PC-9 (cell line): ENCODE results near the gene USH2A. TPM values are rescaled to one million over a fixed set of nuclear protein-coding genes. Genes with fewer than 3 reads are reported as not detected.

Source experiments
- BruUV-seq: library from RNA; stranded (reverse); fragments of 400-500 nt; replicated peaks from 2 replicates; lab custom pipeline; 2021; lab: Mats Ljungman, UMichigan
- CTCF ChIA-PET: fragments of 300-600 bp; sonication (Branson Sonifier 250); formaldehyde crosslinking; loops from one replicate; lab custom pipeline; 2022; ENCODE audit warnings: antibody characterized with exemption; lab: Charles Lee
- POLR2A ChIA-PET: fragments of 300-600 bp; sonication (Branson Sonifier 250); formaldehyde crosslinking; loops from one replicate; lab custom pipeline; 2022; ENCODE audit warnings: antibody characterized with exemption; ENCODE audit not compliant: unreplicated experiment; lab: Charles Lee
- DNase-seq, 2 experiments: peaks; one replicate each; pipeline versions ENCODE4 v3.0.0 to v3.0.0-alpha.2; 2015 to 2022; ENCODE audit warnings: mixed read lengths in 1 of 2
- H2AFZ ChIP-seq: fragments of 200-600 bp; sonication (generic); 2 replicates; pipeline ENCODE4 v1.8.1; 2017; ENCODE audit warnings: antibody characterized with exemption
- H3F3A ChIP-seq: fragments of 200-600 bp; sonication (generic); 2 replicates; pipeline ENCODE4 v1.8.1; 2017; ENCODE audit warnings: antibody characterized with exemption, mild to moderate bottlenecking, low read depth; ENCODE audit not compliant: insufficient read depth
- H3K27ac ChIP-seq: fragments of 200-600 bp; sonication (generic); 2 replicates; pipeline ENCODE4 v1.6.1; 2016; ENCODE audit warnings: mixed run types
- H3K27me3 ChIP-seq: fragments of 200-600 bp; sonication (generic); 2 replicates; pipeline ENCODE4 v1.6.1; 2016; ENCODE audit warnings: low read depth, mixed run types; ENCODE audit not compliant: insufficient read depth
- H3K36me3 ChIP-seq: fragments of 200-600 bp; sonication (generic); 2 replicates; pipeline ENCODE4 v1.6.1; 2016; ENCODE audit warnings: low read depth, mixed run types
- H3K4me1 ChIP-seq: fragments of 200-600 bp; sonication (generic); replicated peaks from 2 replicates; pipeline ENCODE4 v1.6.1; 2016; ENCODE audit warnings: mixed run types; ENCODE audit not compliant: insufficient read depth
- H3K4me2 ChIP-seq: fragments of 200-600 bp; sonication (generic); 2 replicates; pipeline ENCODE4 v1.6.1; 2017; ENCODE audit warnings: mixed run types
- H3K4me3 ChIP-seq: fragments of 200-600 bp; sonication (generic); 2 replicates; pipeline ENCODE4 v1.6.1; 2016; ENCODE audit warnings: mixed run types
- H3K79me2 ChIP-seq: fragments of 200-600 bp; sonication (generic); 2 replicates; pipeline ENCODE4 v1.6.1; 2017; ENCODE audit warnings: low read depth, mixed run types
- H3K9me2 ChIP-seq: fragments of 200-600 bp; sonication (generic); 2 replicates; pipeline ENCODE4 v1.8.1; 2017; ENCODE audit warnings: mild to moderate bottlenecking; ENCODE audit not compliant: insufficient read depth
- H3K9me3 ChIP-seq: fragments of 200-600 bp; sonication (generic); 2 replicates; pipeline ENCODE4 v1.8.1; 2016; ENCODE audit warnings: low read depth; ENCODE audit not compliant: insufficient read depth
- H4K20me1 ChIP-seq: fragments of 200-600 bp; sonication (generic); 2 replicates; pipeline ENCODE4 v1.8.1; 2017; ENCODE audit not compliant: insufficient read depth
- CTCF ChIP-seq: fragments of 200-600 bp; sonication (generic); conservative IDR thresholded peaks from 2 replicates; pipeline ENCODE4 v1.6.1; 2017; ENCODE audit warnings: mixed run types, antibody characterized with exemption, mild to moderate bottlenecking, moderate library complexity
- EZH2 ChIP-seq: fragments of 200-600 bp; sonication (generic); IDR thresholded peaks from 2 replicates; pipeline ENCODE4 v1.8.0; 2017; ENCODE audit warnings: antibody characterized with exemption, low read depth
- intact Hi-C: fragments of 100-400 bp; cut with micrococcal nuclease; formaldehyde crosslinking; loops from one replicate; pipeline ENCODE4 v1.10.0; 2022; ENCODE audit not compliant: unreplicated experiment
- total RNA-seq: library from RNA; stranded (reverse); gene quantifications from 2 replicates; pipeline ENCODE4 v1.2.3, GENCODE V29; 2021

Gene USH2A
- total RNA-seq, 1 experiment from 2014 or later, result not detected

- H3K9me2 ChIP-seq, result no peaks in the 10 kb centered on the region
- no peaks in the 10 kb centered on the region for H3K79me2 ChIP-seq
- H3K4me2 ChIP-seq, result no peak overlapping the region
- ChIA-PET CTCF (no interaction called here), POLR2A (no interaction called here)
- H3K4me1 ChIP-seq, result no peaks in the 10 kb centered on the region
- H3F3A ChIP-seq, result no peaks in the 10 kb centered on the region
- H3K4me3 ChIP-seq, result no peak overlapping the region
- DNase-seq, result no peak
- no peak for TF ChIP-seq EZH2
- TF ChIP-seq CTCF, result no peak
- intact Hi-C loops, result no loop called here
- BruUV-seq, result no TSS peak
- no peak overlapping the region for H3K27ac ChIP-seq
- H4K20me1 ChIP-seq, result no peaks in the 10 kb centered on the region
- H3K27me3 ChIP-seq, result no peaks in the 10 kb centered on the region
- H2AFZ ChIP-seq, result no peak overlapping the region
- no peaks in the 10 kb centered on the region for H3K9me3 ChIP-seq
- no peaks in the 10 kb centered on the region for H3K36me3 ChIP-seq
Measured at GRCh38 chr1:216095400-216095799, 327.8 kb downstream of the USH2A start.

- H3K27ac ChIP-seq, result no peak overlapping the region
- ChIA-PET CTCF (no interaction called here), POLR2A (no interaction called here)
- H2AFZ ChIP-seq, result no peak overlapping the region
- no TSS peak for BruUV-seq
- no peaks in the 10 kb centered on the region for H3K9me2 ChIP-seq
- H3K4me1 ChIP-seq, result no peaks in the 10 kb centered on the region
- no peaks in the 10 kb centered on the region for H3F3A ChIP-seq
- no peaks in the 10 kb centered on the region for H3K9me3 ChIP-seq
- no peak for DNase-seq
- H4K20me1 ChIP-seq, result no peaks in the 10 kb centered on the region
- no peaks in the 10 kb centered on the region for H3K27me3 ChIP-seq
- H3K4me2 ChIP-seq, result no peak overlapping the region
- no peak overlapping the region for H3K4me3 ChIP-seq
- TF ChIP-seq EZH2 (no peak), CTCF (no peak)
- no peaks in the 10 kb centered on the region for H3K79me2 ChIP-seq
- H3K36me3 ChIP-seq, result no peaks in the 10 kb centered on the region
- intact Hi-C loops, result no loop called here
Measured at GRCh38 chr1:216090556-216090955, 332.7 kb downstream of the USH2A start.

GRCh38 chr1:216086678-216087077 lies 336.6 kb downstream of the USH2A start:
- H2AFZ ChIP-seq, result no peak overlapping the region
- POLR2A ChIA-PET, result no interaction called here

More at GRCh38 chr1:216086678-216087077, 336.6 kb downstream of the USH2A start:
- H3K4me3 ChIP-seq, result no peak overlapping the region
- BruUV-seq, result no TSS peak
- CTCF ChIA-PET, result no interaction called here
- H3K27me3 ChIP-seq, result no peaks in the 10 kb centered on the region
- no peaks in the 10 kb centered on the region for H4K20me1 ChIP-seq
- H3K9me3 ChIP-seq, result no peaks in the 10 kb centered on the region
- no peaks in the 10 kb centered on the region for H3K4me1 ChIP-seq
- no peak for TF ChIP-seq EZH2
- TF ChIP-seq CTCF, result no peak
- intact Hi-C loops, result no loop called here
- no peaks in the 10 kb centered on the region for H3K79me2 ChIP-seq
- H3K4me2 ChIP-seq, result no peak overlapping the region
- H3F3A ChIP-seq, result no peaks in the 10 kb centered on the region
- no peak for DNase-seq
- no peaks in the 10 kb centered on the region for H3K36me3 ChIP-seq
- H3K27ac ChIP-seq, result no peak overlapping the region
- H3K9me2 ChIP-seq, result no peaks in the 10 kb centered on the region
